ENCODE data around the gene RTN4R.
A peak's percentile ranks its signal among the peaks of the same experiment; 100 is the strongest.

RTN4R gene

GRCh38 chr22:20256551-20257211, 11.4 kb downstream of the RTN4R start:
- Histone ChIP-seq H4K20me1 (ENCODE audit: insufficient read depth, low read length, poor library complexity, severe bottlenecking) (peaks cover 3% of the 10 kb centered on the region), H2AFZ (ENCODE audit: low read length) (no peak overlapping the region), H3K9me3 (ENCODE audit: insufficient read depth, low read depth, low read length) (no peaks in the 10 kb centered on the region), H3K9ac (ENCODE audit: low read depth, low read length, poor library complexity, severe bottlenecking) (no peak overlapping the region), H3K4me2 (ENCODE audit: low read depth, low read length, poor library complexity, severe bottlenecking) (no peak overlapping the region), H3K4me3 (ENCODE audit: low read length, poor library complexity, severe bottlenecking) (no peak overlapping the region), H3K9me2 (replicated peaks; ENCODE audit: low read depth, low read length) (no peaks in the 10 kb centered on the region), H3K79me2 (ENCODE audit: insufficient read depth, low read length) (peaks cover 55% of the 10 kb centered on the region; the same call in 1 of the 2 replicates), H3K27me3 (ENCODE audit: insufficient read depth, low read length, poor library complexity, severe bottlenecking) (no peaks in the 10 kb centered on the region), H3K36me3 (ENCODE audit: insufficient read depth, low read length) (no peaks in the 10 kb centered on the region), H3K4me1 (ENCODE audit: insufficient read depth, low read length, poor library complexity, severe bottlenecking) (peaks cover 10% of the 10 kb centered on the region), H3F3A (ENCODE audit: low read depth) (no peaks in the 10 kb centered on the region)
- TF ChIP-seq CTCF (conservative IDR thresholded peaks at IDR 0.05; ENCODE audit: low read length) (no peak), EZH2phosphoT487 (IDR thresholded peaks at IDR 0.05; ENCODE audit: borderline replicate concordance) (no peak)

GRCh38 chr22:20256027-20256426, 12.1 kb downstream of the RTN4R start:
- H3K9me3 ChIP-seq (ENCODE audit: insufficient read depth, low read depth, low read length), result no peaks in the 10 kb centered on the region

GRCh38 chr22:20254975-20255946, 12.9 kb downstream of the RTN4R start:
- Histone ChIP-seq H3K9ac (ENCODE audit: low read depth, low read length, poor library complexity, severe bottlenecking) (peak overlapping the region; percentile 40), H3K9me2 (replicated peaks; ENCODE audit: low read depth, low read length) (no peaks in the 10 kb centered on the region), H3K4me1 (ENCODE audit: insufficient read depth, low read length, poor library complexity, severe bottlenecking) (peaks cover 10% of the 10 kb centered on the region), H2AFZ (ENCODE audit: low read length) (no peak overlapping the region), H3K36me3 (ENCODE audit: insufficient read depth, low read length) (no peaks in the 10 kb centered on the region), H3K9me3 (ENCODE audit: insufficient read depth, low read depth, low read length) (no peaks in the 10 kb centered on the region), H4K20me1 (ENCODE audit: insufficient read depth, low read length, poor library complexity, severe bottlenecking) (peaks cover 3% of the 10 kb centered on the region), H3F3A (ENCODE audit: low read depth) (no peaks in the 10 kb centered on the region), H3K27me3 (ENCODE audit: insufficient read depth, low read length, poor library complexity, severe bottlenecking) (no peaks in the 10 kb centered on the region), H3K79me2 (ENCODE audit: insufficient read depth, low read length) (peaks cover 55% of the 10 kb centered on the region; the same call in 1 of the 2 replicates), H3K4me2 (ENCODE audit: low read depth, low read length, poor library complexity, severe bottlenecking) (peak overlapping the region; percentile 30), H3K4me3 (ENCODE audit: low read length, poor library complexity, severe bottlenecking) (no peak overlapping the region)
- TF ChIP-seq CTCF (conservative IDR thresholded peaks at IDR 0.05; ENCODE audit: low read length) (no peak), EZH2phosphoT487 (IDR thresholded peaks at IDR 0.05; ENCODE audit: borderline replicate concordance) (no peak)

More at GRCh38 chr22:20256027-20256426, 12.1 kb downstream of the RTN4R start:
- Histone ChIP-seq H3K9me2 (replicated peaks; ENCODE audit: low read depth, low read length) (no peaks in the 10 kb centered on the region), H2AFZ (ENCODE audit: low read length) (no peak overlapping the region), H3K4me1 (ENCODE audit: insufficient read depth, low read length, poor library complexity, severe bottlenecking) (peaks cover 10% of the 10 kb centered on the region), H3F3A (ENCODE audit: low read depth) (no peaks in the 10 kb centered on the region), H3K9ac (ENCODE audit: low read depth, low read length, poor library complexity, severe bottlenecking) (no peak overlapping the region), H3K36me3 (ENCODE audit: insufficient read depth, low read length) (no peaks in the 10 kb centered on the region), H3K79me2 (ENCODE audit: insufficient read depth, low read length) (peaks cover 55% of the 10 kb centered on the region; the same call in 1 of the 2 replicates), H4K20me1 (ENCODE audit: insufficient read depth, low read length, poor library complexity, severe bottlenecking) (peaks cover 3% of the 10 kb centered on the region), H3K4me2 (ENCODE audit: low read depth, low read length, poor library complexity, severe bottlenecking) (no peak overlapping the region), H3K4me3 (ENCODE audit: low read length, poor library complexity, severe bottlenecking) (no peak overlapping the region), H3K27me3 (ENCODE audit: insufficient read depth, low read length, poor library complexity, severe bottlenecking) (no peaks in the 10 kb centered on the region)
- TF ChIP-seq EZH2phosphoT487 (IDR thresholded peaks at IDR 0.05; ENCODE audit: borderline replicate concordance) (no peak), CTCF (conservative IDR thresholded peaks at IDR 0.05; ENCODE audit: low read length) (no peak)

Measured in Loucy (cell line).